ENCODE results near the gene MFF.
"Not testable (repeated sequence)": the region's sequence is repeated elsewhere in the genome, so short reads cannot be mapped to it uniquely, and the experiment has no call there.

Gene MFF

DNA sequence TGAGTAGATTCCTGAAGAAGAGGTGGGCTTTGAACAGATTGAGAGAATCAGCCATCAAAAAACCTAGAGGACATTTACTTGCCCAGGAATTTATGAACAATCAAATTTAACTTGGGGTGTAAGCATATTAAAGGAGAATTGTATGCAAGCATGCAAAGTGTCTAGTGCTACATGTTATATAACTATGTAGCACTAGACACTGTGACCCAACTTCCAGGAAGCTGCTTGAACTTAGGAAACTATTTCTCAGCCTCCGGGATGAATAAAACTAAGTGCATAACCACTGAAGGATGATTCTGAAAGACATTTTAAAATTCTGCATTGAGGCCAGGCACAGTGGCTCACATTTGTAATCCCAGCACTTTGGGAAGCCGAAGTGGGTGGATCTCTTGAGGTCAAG is 12.4 kb downstream of the MFF start:
- DNase-seq: no peak

DNA sequence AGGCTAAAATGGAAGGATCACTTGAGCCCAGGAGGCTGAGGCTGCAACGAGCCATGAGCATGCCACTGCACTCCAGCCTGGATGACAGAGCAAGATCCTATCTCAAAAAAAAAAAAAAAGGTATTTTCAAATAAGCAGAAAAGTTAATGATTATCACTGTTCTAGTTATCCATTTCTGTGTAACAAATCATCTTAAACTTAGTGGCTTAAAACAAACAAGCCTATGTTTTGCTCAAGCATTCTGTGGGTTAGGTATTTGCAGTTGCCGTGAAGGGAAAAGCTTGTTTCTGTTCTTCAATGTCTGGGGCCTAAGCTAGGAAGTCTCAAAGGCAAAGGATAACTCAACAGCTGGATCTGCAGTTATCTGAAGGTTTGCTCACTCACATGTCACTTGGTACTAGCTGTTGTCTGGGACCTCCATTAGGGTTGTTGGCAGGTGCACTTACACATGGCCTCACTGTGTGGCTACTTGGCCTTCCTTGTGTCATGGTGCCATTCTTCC is 14.1 kb downstream of the MFF start:
- no peak for DNase-seq

DNA sequence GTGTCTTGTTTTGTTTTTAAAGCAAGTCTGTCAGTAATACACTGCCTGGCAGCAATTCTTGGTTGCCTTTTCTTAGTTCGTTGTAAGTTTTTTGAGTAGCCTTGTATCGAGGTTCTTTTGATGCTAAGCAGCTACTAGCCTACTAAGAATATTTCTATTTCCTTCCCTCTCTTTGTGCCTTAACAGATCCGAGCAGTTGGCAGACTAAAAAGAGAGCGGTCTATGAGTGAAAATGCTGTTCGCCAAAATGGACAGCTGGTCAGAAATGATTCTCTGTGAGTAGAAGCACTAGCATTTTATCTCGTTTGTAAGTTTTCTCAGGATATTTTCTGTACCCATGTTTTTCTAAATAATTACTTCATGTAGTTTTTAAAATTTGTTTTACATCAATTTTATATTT is 15.1 kb downstream of the MFF start:
- no peak for DNase-seq

DNA sequence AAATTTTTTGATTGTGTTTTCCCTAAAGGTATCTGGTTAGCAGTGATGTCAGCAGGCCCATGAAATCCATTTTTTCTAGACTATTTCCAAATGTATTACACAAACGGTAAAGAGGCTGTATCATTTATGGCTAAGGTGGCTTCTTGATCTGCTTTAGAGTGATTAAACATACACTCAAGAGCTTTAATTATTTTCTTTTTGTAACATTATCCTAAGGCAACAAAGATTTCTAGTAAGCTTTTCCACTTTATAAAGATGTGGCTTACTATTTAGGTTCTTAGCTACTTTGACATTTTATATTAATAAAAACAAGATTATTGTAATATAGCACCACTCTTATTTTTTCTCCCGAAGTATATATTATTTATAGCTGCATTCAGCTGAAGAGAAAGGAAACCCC is 16.5 kb downstream of the MFF start:
- no peak for DNase-seq

- no peak for DNase-seq
These were observed 19.2 kb downstream of the MFF start for GRCh38 chr2:227344231-227344630.

DNA sequence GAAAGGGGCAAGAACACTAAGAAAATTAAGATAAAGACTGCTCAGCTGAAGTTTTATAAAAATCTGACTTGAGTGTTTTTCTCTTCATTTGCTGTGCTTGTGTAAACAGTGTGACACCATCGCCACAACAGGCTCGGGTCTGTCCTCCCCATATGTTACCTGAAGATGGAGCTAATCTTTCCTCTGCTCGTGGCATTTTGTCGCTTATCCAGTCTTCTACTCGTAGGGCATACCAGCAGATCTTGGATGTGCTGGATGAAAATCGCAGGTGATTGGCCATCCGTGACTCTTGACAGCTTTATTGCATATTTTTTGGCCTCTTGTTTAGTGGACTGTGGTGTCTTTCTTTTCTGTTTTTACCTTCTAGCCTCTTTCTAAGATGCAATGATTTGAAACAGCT is 22.1 kb downstream of the MFF start:
- no peak for DNase-seq

DNA sequence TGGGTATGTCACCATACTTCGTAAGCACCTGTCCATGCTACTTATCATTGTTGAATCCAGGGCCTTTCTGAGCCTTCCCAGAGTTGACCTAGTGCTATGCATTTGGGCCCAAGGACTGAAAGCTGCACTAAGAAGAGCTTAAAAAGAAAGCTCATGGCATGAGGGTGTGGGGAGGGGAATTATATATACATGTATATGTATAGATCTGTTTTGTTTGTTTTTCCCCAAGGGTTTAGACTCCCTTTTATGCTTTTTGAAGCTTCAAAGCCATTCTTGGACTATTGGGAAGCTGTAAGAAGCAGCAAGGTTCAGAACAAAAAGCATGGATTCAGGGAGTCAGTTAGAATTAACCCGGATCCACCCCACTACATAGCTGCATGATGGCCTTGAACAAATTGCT is 23.3 kb downstream of the MFF start:
- DNase-seq: no peak

DNA sequence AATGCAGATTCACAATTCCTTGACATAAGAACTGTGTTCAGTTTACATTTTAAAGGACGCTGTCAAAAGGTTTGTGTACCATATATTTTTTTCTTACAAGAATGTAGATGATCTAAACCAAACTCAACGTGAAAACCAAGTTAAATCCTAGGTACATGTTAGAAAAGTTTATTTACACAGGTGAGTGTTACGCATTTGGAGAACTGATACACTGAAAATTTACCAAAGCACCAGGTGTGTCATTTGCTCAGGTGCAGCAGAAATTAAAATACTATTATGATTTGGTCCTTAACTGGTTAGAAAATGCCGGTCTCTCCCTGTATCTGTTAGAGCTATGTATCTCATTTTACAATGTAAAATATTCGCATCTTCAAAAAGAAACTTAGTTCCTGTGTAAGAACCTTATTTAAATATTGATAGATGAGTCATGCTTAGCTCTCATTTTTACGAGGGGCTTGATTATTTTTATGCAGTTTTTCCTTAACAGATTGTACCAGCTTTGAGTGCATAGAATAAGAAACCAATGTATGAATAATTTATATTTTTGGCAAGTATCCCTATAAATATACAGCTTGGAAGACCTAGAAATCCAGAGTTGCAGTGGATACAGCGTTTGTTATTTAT is 25.1 kb downstream of the MFF start:
- DNase-seq: no peak

- DNase-seq: no peak
These were observed 26.6 kb downstream of the MFF start for GRCh38 chr2:227351639-227352038.

- DNase-seq: no peak
These were observed 35.3 kb downstream of the MFF start for GRCh38 chr2:227360351-227360750.

GRCh38 chr2:227363756-227364155 is 38.7 kb downstream of the MFF start:
- DNase-seq: no peak

- DNase-seq: not testable (repeated sequence)
These were observed 39.7 kb downstream of the MFF start for GRCh38 chr2:227364585-227365263.

GRCh38 chr2:227365833-227366232 is 40.8 kb downstream of the MFF start:
- DNase-seq: no peak

DNA sequence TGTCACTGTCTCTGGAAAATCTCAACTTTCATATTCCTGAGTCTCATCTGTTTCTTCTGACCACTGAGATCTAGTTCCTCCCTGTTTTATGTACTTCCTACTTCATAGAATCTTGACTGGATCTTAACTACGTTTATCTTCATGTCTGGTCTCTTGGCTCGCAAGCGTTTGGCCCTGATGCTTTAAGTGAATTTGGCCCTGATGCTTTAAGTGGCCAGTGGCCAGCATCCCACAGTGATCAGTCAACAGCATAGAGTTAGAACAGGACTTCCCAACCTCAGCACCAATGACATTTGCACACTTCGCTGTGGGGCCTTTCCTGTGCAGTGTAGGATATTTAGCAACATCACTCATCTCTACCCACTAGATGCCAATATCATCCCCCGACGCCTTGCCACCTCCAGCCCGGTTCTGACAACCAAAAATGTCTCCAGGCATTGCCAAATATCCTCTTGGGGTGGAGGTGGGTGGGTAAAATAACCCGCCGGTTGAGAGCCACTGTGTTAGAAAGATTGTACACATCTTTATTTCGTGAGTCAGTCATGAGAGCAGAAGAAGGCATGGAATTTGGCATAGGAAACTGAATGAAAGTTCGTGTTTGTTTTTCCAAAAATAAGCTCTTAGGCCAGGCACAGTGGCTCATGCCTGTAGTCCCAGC is 41.8 kb downstream of the MFF start:
- no peak for DNase-seq

- no peak for DNase-seq
These were observed 42.4 kb downstream of the MFF start for GRCh38 chr2:227367427-227367795.

DNA sequence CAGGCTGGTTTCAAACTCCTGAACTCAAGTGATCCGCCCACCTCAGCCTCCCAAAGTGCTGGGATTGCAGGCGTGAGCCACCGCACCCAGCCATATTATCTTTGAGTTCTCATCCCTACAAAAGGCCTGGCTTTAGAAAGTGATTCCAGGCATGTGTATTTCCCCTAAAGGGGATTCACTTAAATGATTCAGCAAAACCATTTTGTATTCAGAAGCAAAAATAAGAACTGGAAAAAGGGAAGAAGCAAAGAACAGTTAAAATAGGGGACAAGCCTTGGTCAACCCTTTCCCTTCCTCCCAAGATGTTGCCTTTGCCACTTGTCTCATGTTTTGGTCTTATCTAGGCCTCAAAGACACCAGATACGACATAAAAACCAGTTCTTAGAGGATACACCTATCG is 43.5 kb downstream of the MFF start:
- no peak for DNase-seq

DNA sequence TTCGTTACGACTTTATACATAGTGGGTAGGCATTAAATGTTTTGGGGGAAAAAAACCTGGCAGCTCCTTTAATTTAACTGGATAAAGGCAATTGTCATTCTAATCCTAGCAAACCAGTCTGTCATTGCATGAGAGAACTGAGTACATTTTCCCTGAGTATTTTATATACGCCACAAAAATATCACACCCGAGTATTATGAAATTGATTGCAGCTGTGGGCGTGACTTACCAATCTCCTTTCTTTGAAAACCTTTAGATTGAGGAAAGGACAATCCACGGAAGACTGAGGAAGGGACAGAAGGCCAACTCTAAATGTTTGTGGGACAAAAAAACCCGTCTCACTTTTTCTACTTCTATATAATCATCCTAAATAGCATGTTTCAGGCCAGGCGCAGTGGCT is 45.0 kb downstream of the MFF start:
- no peak for DNase-seq

DNA sequence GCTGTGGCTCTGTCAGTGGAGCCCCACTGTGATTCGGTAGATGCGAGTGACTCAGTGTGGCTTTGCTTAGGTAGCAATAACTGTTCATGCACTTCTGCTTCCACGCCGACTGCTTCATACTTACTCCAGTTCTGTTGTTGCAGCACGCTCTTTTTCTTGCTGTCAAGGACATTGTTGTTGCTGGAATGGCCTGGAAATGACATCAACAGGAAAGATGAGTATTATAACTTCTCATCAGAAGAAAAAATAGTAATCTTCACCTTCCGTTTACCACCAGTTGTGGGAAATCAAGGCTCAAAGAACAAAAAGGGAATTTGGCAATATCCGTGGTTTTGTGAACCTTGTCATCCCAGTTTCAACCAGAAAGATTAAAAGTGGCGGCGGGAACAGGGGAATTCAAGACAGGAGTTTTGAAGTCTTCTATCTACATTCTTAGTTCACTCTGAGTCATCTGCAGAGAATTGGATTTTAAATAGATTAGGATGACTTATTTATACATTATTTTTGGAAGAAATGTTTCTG is 45.8 kb downstream of the MFF start:
- DNase-seq: no peak

- no peak for DNase-seq
These were observed 48.3 kb downstream of the MFF start for GRCh38 chr2:227373389-227373788.

DNA sequence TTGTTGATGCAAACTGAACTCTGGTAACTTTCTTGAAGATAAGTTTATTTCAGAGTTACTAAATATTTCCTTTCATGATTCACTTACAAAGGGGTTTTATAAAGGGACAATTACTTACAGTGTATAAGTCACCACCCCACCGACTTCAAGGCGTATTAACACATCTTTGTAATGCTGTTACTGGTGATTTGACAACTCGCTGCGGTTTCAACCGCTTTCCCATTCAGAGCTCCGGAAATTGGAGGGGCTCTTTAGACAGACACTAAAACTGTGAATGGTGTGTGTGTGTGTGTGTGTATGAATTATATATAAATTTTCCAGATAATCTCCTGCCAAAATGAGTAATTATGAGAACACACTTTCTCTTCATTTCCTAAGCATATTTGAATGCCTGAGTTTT is 49.1 kb downstream of the MFF start:
- DNase-seq: no peak

DNA sequence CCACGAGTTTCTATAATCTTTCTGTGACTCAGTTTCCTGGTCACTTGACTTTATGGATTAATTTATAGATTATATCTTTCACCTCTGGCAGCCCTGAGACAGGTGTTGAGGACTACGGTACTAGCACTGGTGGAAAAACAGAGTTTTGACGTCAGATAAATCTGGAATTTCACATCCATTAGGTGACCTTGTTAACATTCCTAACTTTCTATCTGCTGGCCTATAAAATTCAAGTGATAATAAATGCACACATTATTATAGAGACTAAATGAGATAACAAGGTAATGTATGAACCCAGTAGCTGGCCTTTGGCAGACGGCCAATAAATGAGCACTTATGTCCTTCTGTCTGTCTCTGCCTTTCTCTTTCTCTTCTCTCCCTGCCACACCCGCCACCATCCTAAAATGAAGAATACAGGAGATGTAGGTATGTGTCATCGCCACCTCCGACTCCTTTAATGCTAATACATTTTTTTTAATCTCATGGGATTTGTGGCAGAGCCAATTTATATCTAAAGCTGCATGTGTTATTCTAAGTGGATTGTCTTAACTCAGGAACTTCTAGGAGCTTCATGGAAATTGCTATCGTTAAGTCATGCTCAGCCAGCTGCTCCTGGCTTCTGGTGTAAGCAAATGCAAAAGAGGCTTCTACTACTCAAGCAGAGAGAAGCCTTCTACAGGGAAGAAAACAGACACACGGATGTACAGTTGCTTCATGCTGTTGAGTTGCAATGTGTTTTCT is 51.8 kb downstream of the MFF start:
- no peak for DNase-seq

DNA sequence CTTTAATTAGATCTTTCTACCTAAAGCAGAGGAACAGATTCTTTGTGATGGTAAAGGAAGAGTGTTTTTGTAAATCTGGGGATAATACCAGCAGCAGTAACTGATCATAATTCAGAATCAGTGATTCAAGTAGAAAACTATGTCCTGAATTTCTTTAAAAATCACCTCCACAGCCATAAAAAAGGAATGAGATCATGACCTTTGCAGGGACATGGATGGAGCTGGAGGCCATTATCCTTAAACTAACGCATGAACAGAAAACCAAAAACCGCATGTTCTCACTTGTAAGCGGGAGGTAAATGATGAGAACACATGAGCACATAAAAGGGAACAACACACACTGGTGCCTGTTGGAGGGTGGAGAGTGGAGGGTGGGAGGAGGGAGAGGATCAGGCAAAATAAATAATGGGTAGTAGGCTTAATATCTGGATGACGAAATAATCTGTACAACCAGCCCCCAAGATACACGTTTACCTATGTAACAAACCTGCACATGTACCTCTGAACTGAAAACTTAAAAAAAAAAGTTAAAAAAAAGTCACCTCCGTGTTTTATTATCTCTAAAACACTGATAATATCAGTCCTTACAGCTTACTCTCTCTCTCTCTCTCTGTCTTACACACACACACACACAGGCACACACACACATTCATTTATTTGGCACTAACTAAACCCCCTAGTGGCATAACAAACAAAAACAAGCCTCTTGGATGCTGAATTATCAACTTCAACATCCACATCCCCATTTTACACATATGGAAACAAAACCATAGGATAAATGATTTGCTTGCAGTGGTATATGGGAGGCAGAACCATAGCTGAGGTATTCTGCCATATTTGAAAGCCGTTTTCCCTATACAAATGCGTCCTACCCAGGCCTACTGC is 52.7 kb downstream of the MFF start:
- no peak for DNase-seq

All from activated CD4-positive, CD25-positive, alpha-beta regulatory T cell treated with anti-CD3 and anti-CD28 coated beads, Interleukin-2, amount 50 U/mL, for 72 hours (primary cell).